ENCODE data around the gene PTGS2.
"Not testable (repeated sequence)": the region's sequence is repeated elsewhere in the genome, so short reads cannot be mapped to it uniquely, and the experiment has no call there.

Gene PTGS2

GRCh38 chr1:186670297-186671135 is 9.7 kb downstream of the PTGS2 start:
- no peaks in the 10 kb centered on the region for H3K36me3 ChIP-seq (ENCODE audit: control insufficient read depth, insufficient read depth, low read length)
- H3K9me3 ChIP-seq (ENCODE audit: control insufficient read depth, insufficient read depth, low read length): no peaks in the 10 kb centered on the region
- H3K27ac ChIP-seq (ENCODE audit: low read depth, low read length): no peak overlapping the region
- no peak overlapping the region for H3K9ac ChIP-seq (ENCODE audit: low read depth, low read length)
- no peak overlapping the region for H3K4me3 ChIP-seq (ENCODE audit: low read depth, low read length)
- no peaks in the 10 kb centered on the region for H3K27me3 ChIP-seq (ENCODE audit: control insufficient read depth, insufficient read depth, low read length)
- no peaks in the 10 kb centered on the region for H3K4me1 ChIP-seq (ENCODE audit: control insufficient read depth, insufficient read depth, low read length)

DNA sequence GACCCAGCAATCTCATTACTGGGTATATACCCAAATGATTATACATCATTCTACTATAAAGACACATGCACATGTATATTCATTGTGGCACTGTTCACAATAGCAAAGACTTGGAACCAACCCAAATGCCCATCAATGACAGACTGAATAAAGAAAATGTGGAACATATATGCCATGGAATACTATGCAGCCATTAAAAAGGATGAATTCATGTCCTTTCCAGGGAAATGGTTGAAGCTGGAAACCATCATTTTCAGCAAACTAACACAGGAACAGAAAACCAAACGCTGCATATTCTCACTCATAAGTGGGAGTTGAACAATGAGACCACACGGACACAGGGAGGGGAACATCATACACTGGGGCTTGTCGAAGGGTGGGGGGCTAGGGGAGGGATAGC is 10.4 kb downstream of the PTGS2 start:
- not testable (repeated sequence) for H3K4me3 ChIP-seq (ENCODE audit: low read depth, low read length); H3K9ac ChIP-seq (ENCODE audit: low read depth, low read length); H3K27ac ChIP-seq (ENCODE audit: low read depth, low read length); H3K36me3 ChIP-seq (ENCODE audit: control insufficient read depth, insufficient read depth, low read length); H3K9me3 ChIP-seq (ENCODE audit: control insufficient read depth, insufficient read depth, low read length); H3K4me1 ChIP-seq (ENCODE audit: control insufficient read depth, insufficient read depth, low read length); H3K27me3 ChIP-seq (ENCODE audit: control insufficient read depth, insufficient read depth, low read length)

DNA sequence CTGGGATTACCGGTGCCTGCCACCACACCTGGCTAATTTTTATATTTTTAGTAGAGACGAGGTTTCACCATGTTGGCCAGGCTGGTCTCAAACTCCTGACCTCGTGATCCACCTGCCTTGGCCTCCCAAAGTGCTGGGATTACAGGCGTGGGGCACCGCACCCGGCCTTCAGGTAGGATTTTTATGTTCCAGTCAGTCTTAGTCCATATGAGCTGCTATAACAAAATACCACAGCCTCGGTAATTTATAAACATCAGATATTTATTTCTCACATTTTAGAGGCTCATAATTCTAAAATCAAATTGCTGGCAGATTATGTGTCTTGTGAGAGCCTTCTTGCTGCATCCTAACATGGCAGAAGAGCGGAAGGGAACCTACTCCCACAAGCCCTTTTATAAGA is 16.0 kb downstream of the PTGS2 start:
- H3K4me1 ChIP-seq (ENCODE audit: control insufficient read depth, insufficient read depth, low read length); H3K27ac ChIP-seq (ENCODE audit: low read depth, low read length); H3K9me3 ChIP-seq (ENCODE audit: control insufficient read depth, insufficient read depth, low read length); H3K27me3 ChIP-seq (ENCODE audit: control insufficient read depth, insufficient read depth, low read length); H3K4me3 ChIP-seq (ENCODE audit: low read depth, low read length); H3K36me3 ChIP-seq (ENCODE audit: control insufficient read depth, insufficient read depth, low read length); H3K9ac ChIP-seq (ENCODE audit: low read depth, low read length): not testable (repeated sequence)

GRCh38 chr1:186662752-186663151 is 17.5 kb downstream of the PTGS2 start:
- Histone ChIP-seq H3K4me1 (ENCODE audit: control insufficient read depth, insufficient read depth, low read length) (no peaks in the 10 kb centered on the region), H3K9me3 (ENCODE audit: control insufficient read depth, insufficient read depth, low read length) (no peaks in the 10 kb centered on the region), H3K9ac (ENCODE audit: low read depth, low read length) (no peak overlapping the region), H3K27ac (ENCODE audit: low read depth, low read length) (no peak overlapping the region), H3K4me3 (ENCODE audit: low read depth, low read length) (no peak overlapping the region), H3K27me3 (ENCODE audit: control insufficient read depth, insufficient read depth, low read length) (no peaks in the 10 kb centered on the region), H3K36me3 (ENCODE audit: control insufficient read depth, insufficient read depth, low read length) (no peaks in the 10 kb centered on the region)

- Histone ChIP-seq H3K36me3 (ENCODE audit: control insufficient read depth, insufficient read depth, low read length) (no peaks in the 10 kb centered on the region), H3K4me3 (ENCODE audit: low read depth, low read length) (no peak overlapping the region), H3K27me3 (ENCODE audit: control insufficient read depth, insufficient read depth, low read length) (no peaks in the 10 kb centered on the region), H3K27ac (ENCODE audit: low read depth, low read length) (no peak overlapping the region), H3K9me3 (ENCODE audit: control insufficient read depth, insufficient read depth, low read length) (no peaks in the 10 kb centered on the region), H3K4me1 (ENCODE audit: control insufficient read depth, insufficient read depth, low read length) (no peaks in the 10 kb centered on the region), H3K9ac (ENCODE audit: low read depth, low read length) (no peak overlapping the region)
These were observed 20.3 kb downstream of the PTGS2 start for GRCh38 chr1:186659890-186660341.

DNA sequence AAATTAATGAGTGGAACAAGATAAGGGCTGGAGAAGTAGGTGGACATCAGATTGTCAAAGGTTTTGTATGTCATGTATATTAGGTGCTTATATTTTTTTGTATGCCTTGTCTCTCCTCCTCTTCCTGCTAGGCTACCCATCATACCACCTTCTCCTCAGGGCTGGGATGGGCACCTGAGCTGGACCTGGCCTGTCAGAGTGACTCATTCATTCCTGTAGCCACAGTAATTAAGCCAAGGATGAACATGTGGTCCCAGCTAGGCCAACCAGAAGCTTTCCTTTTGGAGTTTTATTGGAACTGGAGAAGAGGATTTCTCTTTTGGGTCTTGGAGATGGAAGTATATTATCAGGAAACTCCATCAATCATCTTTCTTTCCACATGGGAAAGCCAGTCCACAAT is 21.2 kb downstream of the PTGS2 start:
- H3K27me3 ChIP-seq (ENCODE audit: control insufficient read depth, insufficient read depth, low read length): no peaks in the 10 kb centered on the region
- no peak overlapping the region for H3K9ac ChIP-seq (ENCODE audit: low read depth, low read length)
- no peaks in the 10 kb centered on the region for H3K9me3 ChIP-seq (ENCODE audit: control insufficient read depth, insufficient read depth, low read length)
- no peaks in the 10 kb centered on the region for H3K4me1 ChIP-seq (ENCODE audit: control insufficient read depth, insufficient read depth, low read length)
- no peak overlapping the region for H3K4me3 ChIP-seq (ENCODE audit: low read depth, low read length)
- H3K27ac ChIP-seq (ENCODE audit: low read depth, low read length): no peak overlapping the region
- no peaks in the 10 kb centered on the region for H3K36me3 ChIP-seq (ENCODE audit: control insufficient read depth, insufficient read depth, low read length)

DNA sequence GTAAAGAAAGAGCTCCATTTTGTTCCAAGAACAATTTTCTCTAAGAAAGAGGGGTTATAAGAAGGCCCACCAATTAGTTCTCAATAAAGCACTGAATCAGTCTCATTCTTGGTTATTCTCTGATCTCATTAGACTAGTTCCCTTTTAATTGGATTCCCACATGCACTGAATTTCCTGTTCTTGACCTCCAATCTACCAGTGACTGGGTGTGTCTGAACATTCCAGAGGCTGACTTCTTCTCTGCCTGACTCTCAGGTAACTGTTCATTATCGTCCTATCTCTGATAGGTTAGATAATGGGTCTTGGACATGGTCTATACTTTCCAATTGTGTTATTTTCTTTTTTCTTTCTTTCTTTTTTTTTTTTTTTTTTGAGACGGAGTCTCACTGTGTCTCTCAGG is 22.7 kb downstream of the PTGS2 start:
- no peak overlapping the region for H3K9ac ChIP-seq (ENCODE audit: low read depth, low read length)
- H3K4me3 ChIP-seq (ENCODE audit: low read depth, low read length): no peak overlapping the region
- no peaks in the 10 kb centered on the region for H3K9me3 ChIP-seq (ENCODE audit: control insufficient read depth, insufficient read depth, low read length)
- H3K27ac ChIP-seq (ENCODE audit: low read depth, low read length): no peak overlapping the region
- H3K4me1 ChIP-seq (ENCODE audit: control insufficient read depth, insufficient read depth, low read length): no peaks in the 10 kb centered on the region
- H3K27me3 ChIP-seq (ENCODE audit: control insufficient read depth, insufficient read depth, low read length): no peaks in the 10 kb centered on the region
- no peaks in the 10 kb centered on the region for H3K36me3 ChIP-seq (ENCODE audit: control insufficient read depth, insufficient read depth, low read length)

GRCh38 chr1:186655876-186656275 is 24.3 kb downstream of the PTGS2 start:
- Histone ChIP-seq H3K4me3 (ENCODE audit: low read depth, low read length) (no peak overlapping the region), H3K4me1 (ENCODE audit: control insufficient read depth, insufficient read depth, low read length) (no peaks in the 10 kb centered on the region), H3K27me3 (ENCODE audit: control insufficient read depth, insufficient read depth, low read length) (no peaks in the 10 kb centered on the region), H3K9me3 (ENCODE audit: control insufficient read depth, insufficient read depth, low read length) (no peaks in the 10 kb centered on the region), H3K36me3 (ENCODE audit: control insufficient read depth, insufficient read depth, low read length) (no peaks in the 10 kb centered on the region), H3K27ac (ENCODE audit: low read depth, low read length) (no peak overlapping the region), H3K9ac (ENCODE audit: low read depth, low read length) (no peak overlapping the region)

- Histone ChIP-seq H3K9me3 (ENCODE audit: control insufficient read depth, insufficient read depth, low read length) (no peaks in the 10 kb centered on the region), H3K27me3 (ENCODE audit: control insufficient read depth, insufficient read depth, low read length) (no peaks in the 10 kb centered on the region), H3K27ac (ENCODE audit: low read depth, low read length) (no peak overlapping the region), H3K4me3 (ENCODE audit: low read depth, low read length) (no peak overlapping the region), H3K36me3 (ENCODE audit: control insufficient read depth, insufficient read depth, low read length) (no peaks in the 10 kb centered on the region), H3K4me1 (ENCODE audit: control insufficient read depth, insufficient read depth, low read length) (no peaks in the 10 kb centered on the region), H3K9ac (ENCODE audit: low read depth, low read length) (no peak overlapping the region)
These were observed 25.5 kb downstream of the PTGS2 start for GRCh38 chr1:186654741-186655140.

DNA sequence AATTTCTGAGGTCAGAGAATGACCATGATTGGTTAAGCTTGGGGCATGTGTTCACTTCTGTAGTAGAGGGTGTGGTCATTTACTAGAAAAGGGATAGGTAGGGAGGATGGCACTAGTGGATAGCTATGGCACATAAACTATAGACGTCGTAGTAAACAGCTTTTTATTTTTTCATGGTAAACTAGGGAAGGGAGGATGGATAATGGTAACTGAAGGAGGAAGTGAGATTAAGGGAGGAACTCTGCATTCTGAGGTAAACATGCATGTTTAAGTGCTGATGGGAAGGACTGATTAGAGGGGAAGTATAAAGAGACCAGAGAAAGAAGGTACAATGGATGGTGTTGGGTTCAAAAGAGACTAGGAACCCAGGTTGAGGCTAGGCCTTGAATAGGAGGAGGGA is 26.9 kb downstream of the PTGS2 start:
- H3K4me3 ChIP-seq (ENCODE audit: low read depth, low read length): no peak overlapping the region
- peaks cover 6% of the 10 kb centered on the region for H3K4me1 ChIP-seq (ENCODE audit: control insufficient read depth, insufficient read depth, low read length)
- no peak overlapping the region for H3K27ac ChIP-seq (ENCODE audit: low read depth, low read length)
- H3K9ac ChIP-seq (ENCODE audit: low read depth, low read length): no peak overlapping the region
- no peaks in the 10 kb centered on the region for H3K9me3 ChIP-seq (ENCODE audit: control insufficient read depth, insufficient read depth, low read length)
- H3K27me3 ChIP-seq (ENCODE audit: control insufficient read depth, insufficient read depth, low read length): no peaks in the 10 kb centered on the region
- H3K36me3 ChIP-seq (ENCODE audit: control insufficient read depth, insufficient read depth, low read length): no peaks in the 10 kb centered on the region

DNA sequence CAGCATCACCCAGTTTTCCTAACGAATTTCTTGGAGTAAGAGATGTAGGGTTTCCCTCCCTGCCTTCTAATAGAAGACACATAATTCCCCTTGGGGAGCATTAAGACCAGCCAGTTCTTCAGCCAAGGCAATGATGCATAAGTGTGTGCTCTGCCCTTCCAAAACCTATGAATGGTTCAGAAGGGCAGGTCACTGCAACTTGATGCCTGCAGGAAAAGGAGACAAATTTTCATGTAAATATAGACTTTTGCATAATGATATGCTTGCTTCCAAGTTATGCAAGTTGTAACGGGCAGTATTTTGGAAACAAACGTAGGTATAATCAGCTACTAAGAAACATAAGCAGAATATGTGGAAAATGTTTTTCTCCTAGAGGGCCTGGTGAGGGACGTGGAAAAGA is 31.6 kb downstream of the PTGS2 start:
- no peak overlapping the region for H3K4me3 ChIP-seq (ENCODE audit: low read depth, low read length)
- no peak overlapping the region for H3K27ac ChIP-seq (ENCODE audit: low read depth, low read length)
- no peaks in the 10 kb centered on the region for H3K9me3 ChIP-seq (ENCODE audit: control insufficient read depth, insufficient read depth, low read length)
- peaks cover 8% of the 10 kb centered on the region for H3K4me1 ChIP-seq (ENCODE audit: control insufficient read depth, insufficient read depth, low read length)
- no peaks in the 10 kb centered on the region for H3K36me3 ChIP-seq (ENCODE audit: control insufficient read depth, insufficient read depth, low read length)
- H3K27me3 ChIP-seq (ENCODE audit: control insufficient read depth, insufficient read depth, low read length): no peaks in the 10 kb centered on the region
- H3K9ac ChIP-seq (ENCODE audit: low read depth, low read length): no peak overlapping the region

All from HUES48 (cell line).